Cortex of kidney (tissue), 1 donor: ENCODE measurements around the gene ACAD9.
"Not testable (repeated sequence)": the region's sequence is repeated elsewhere in the genome, so short reads cannot be mapped to it uniquely, and the experiment has no call there.

Experiments
- DNase-seq: peaks from one replicate; lab custom pipeline; 2025; lab: John Stamatoyannopoulos, UW

ACAD9 gene

DNA sequence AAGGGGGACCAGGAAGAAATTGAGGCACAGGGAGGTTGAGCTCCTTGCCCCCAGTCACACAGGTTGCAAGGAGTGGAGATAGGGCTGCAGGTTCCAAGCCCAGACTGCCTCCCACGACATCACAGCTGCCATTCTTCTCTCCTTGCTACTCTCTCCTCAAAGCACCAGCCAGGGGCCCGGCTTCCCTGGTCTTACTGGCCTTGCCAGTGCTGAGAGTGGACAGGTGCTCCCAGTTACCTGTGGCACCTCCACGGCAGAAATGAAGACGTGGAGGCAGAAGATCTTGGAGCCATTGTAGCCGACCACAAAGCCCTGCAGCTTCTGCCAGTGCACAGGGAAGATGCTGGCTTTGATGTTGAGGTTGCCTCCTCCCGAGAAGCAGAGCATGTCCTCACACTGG is 17.9 kb upstream of the ACAD9 start:
- no peak for DNase-seq

DNA sequence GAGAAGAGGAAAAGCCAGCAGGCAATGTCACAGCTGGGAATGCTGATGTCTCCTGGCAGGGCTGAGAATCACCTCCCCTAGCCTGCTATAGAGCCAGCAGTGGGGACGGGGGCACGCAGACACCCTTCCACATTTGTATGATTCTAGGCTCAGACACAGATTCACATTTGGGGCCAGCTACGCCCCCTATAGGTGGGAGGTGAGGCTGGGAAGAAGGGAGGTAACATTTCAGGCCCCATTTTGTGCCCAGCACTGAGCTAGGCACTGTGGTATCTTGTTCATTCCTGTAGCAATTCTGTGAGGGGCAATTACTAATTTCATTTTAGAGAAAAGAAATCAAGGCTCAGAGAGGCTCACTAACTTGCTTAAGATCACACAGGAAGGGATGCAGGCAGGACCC is 15.9 kb upstream of the ACAD9 start:
- no peak for DNase-seq

DNA sequence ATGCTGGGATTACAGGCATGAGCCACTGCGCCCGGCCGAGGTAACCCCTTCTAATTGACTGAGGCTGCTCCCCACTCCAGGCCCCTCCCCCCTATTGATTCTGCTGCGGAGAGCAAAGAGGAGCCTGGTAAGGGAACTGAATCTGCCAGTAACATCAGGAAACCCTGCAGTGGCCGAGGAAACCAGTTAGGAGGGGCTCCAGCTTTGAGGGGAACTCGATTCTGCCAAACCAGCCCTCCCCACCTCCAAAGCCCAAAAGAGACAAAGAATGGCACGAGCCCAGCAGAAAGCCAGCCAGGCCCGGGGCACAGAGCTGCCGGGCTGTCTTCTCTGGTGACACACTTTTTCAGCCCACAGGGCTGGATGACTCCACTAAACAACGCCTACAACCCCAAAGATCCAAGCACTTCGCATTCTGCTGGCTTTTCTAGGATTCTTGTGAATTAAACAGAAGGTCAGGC is 15.0 kb upstream of the ACAD9 start:
- no peak for DNase-seq

DNA sequence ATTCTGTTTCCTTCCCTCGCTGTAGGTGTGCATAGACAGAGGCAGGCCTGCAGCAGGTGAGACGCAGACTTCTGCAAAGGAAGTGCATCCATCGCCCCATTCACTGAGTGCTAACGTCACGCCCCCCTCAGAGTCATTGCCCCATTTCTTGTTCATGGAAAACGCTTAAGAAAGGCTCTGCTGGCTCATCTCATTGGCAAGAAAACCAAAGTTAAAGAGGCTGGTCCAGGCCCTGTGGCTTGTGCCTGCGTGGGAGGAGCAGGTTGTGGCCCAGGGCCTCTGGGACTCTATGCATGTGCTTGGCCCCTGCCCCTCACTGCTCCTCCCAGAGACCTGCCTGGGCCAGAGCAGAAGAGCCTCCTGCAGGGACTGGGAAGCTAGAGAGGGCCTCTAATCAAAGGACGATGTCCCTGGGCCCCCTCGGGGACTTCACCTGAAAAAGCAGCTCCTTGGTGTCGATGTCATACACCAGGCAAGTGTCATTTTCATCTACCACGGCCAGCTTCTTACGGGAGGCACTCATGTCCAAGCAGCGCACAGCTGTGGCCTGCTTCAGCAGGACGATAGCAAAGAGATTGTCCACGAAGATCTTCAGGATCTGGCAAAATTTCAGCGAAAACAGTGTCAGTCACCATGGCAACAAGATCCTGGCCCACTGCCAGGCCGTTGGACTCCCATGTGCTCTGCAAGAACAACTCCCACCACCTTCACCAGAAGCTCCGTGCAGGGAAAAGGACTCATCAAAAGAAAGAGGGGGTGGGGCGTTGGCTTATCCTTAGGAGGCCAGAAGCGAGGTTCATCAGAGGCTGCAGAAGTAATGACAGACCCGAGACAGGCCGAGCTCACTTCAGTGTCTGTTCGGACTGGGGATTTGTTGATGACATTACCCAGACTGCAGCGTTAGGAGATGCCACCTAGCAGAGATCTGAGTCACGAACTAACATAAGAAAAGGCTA is 14.3 kb upstream of the ACAD9 start:
- not testable (repeated sequence) for DNase-seq

DNA sequence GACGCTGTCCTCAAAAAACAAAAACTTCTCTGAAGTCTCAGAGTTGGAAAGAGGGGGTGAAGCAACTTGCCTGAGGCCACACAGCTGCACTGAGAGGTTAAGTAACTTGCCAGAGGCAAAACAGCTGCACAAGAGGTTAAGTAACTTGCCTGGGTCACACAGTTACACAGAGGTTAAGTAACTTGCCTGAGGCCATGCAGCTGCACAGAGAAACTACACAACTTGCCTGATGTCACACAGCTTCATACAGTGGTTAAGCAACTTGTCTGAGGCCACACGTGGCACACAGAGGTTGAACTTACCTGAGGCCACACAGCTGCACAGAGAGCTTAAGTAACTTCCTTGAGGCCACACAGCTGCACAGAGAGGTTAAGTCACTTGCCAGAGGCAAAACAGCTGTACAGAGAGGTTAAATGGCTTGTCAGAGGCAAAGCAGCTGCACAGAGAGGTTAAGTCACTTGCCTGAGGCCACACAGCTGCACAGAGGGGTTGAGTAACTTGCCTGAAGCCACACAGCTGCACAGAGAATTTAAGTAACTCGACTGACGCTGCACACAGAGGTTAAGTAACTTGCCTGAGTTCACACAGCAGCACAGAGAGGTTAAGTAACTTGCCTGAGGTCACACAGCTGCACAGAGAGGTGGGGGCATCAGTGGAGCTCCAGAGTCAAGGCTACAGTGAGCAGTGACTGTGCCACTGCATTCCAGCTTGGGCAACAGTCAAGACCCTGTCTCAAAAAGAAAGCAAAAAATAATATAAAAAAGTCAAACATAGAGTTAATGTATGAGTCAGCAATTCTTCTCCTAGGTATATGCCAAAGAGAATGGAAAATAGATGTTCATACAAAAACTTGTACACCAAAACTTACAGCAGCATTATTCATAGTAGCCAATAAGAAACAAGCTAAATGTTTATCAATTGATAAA is 12.0 kb upstream of the ACAD9 start:
- no peak for DNase-seq

DNA sequence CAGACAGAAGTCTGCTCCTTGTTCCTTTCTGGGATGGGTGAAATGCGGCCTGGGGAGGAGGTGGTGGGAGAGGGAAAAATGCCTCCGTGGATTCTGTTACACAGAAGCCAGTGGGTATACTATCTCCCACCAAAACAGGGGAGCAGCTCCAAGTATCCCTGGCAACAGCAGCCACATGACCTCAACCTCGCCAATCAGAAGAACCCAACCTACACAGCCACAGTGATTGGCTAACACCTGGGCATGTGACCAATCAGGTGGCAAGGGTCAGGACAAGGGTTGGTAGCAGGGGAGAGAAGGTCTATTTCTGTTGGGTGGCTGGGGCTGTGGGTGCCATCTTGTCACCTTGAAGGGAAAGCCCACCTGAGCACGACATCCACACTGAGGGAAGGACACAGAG is 9.1 kb upstream of the ACAD9 start:
- no peak for DNase-seq

DNA sequence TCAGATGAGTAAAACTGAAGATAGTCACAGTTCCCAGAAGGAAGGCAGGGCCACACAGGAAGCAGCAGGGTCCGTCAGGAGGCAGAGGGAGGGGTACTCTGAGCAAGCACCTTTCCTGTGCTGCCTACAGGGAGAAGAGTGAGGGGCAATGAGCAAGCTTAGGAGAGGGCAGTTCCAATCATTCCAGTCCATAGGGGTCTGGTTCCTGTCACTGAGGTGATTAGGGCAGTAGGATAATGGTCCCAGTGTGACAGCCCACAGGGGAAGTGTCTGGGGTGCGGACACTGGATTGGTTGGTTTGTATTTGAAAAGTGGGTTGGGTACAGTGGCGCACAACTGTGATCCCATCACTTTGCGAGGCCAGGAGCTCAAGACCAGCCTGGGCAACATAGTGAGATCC is 7.1 kb upstream of the ACAD9 start:
- DNase-seq = no peak

DNA sequence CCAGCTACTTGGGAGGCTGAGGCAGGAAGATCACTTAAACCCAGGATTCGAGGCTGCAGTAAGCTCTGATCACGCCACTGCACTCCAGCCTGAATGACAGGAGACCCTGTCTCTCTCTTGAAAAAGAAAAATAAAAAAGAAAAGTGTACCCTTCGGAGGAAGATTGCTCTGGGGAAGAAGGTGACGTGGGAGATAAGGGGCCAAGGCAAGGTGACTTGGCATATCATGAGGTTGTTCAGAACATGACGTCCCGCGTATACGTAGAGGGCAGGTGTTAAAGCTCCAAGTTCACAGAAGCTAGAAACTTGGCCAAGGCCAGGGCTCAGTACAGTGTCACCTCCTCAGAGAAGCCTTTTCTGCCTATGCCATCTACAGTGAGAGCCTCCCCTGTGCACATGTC is 6.7 kb upstream of the ACAD9 start:
- DNase-seq = no peak

DNA sequence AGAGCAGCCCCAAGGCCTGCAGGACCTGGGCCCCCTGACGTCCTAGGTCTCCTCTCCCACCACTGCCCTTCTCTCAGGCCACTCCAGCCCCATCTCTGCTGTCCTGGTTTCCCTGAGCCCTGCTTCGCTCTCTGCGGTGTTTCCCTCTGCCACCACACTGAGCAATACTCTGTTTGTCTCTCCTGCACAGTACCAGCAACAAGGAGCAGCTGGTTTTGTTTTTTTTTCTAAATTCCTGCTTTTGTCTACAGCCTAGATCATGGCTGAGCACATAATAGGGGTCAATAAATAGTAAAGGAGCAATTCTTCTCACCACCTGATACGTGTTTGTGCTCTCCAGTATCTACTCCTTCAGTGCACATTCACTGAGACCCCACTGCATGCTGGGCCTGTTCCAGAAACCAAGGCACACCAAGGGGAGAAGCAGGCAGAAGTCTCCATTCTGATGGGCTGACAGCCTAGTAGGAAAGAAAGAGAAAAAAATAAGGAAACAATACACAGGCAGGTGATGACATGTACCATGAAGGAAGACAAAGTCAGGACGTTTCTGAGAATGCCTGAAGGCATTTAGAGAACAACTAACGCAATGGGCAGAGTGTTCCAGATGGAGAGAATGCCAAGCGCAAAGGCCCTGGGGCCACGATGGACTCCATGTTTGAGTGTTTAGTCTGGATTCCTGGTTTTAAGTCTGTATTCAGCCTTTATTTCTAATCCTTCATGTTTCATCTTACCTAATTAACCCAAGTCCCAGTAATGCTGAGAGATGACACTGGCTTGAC is 6.0 kb upstream of the ACAD9 start:
- no peak for DNase-seq

DNA sequence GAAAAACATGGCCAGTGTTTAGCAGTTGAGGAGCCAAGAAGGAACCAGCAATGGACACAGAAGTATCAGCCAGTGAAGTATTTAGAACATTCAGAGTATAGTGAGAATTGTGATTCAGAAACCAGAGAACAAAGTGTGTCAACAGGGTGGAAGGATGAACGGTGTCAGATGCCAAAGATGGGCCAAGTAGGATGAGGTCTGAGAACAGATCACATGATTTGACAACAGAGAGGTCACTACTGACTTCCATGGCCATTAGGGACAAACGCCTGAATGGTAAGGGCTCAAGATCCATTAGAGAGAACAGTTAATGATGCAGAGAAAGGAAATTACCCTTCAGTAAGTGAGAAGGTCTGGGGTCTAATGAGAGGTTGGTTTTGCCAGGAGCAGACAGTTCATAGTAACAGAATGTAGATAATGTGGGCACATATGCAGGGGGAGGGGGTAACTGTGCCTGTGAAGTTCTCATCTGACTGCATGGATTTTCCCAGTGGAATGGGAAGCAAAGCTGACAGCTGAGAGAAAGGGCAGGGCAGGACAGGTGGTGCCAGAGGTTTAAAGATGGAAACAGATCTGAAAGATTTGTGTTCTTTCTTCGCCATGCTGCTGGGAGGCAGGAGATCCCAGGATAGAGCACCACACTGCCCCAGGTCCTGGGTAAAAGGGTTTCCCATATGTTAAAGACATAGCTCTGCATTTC is 4.8 kb upstream of the ACAD9 start:
- DNase-seq = no peak

DNA sequence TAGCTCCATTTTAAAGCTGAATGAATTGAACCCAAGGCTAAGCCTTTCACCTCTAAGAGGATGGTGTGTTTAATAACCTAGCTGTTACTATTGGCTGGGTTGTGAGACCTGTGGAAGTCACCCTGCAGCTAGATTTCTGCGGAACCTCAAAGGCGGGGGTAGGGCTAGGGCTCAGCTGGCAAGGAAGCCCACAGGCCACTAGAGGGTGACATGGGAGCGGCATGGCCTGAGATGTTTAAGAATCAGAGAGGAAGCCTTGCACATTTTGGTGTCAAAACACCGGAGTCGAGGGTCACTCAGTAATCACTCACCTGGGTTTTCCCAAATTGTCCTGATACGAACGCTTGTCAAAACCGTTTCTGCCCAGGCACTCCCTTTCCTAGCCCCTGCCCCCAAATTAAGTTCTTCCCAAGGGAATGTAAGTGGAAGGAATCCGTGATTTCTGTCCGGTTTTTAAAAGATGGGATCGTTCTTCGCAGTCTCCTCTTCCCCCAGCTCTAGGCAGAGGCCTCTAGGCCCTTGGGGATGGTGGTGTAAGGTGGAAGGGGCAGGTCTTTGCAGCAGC is 3.8 kb upstream of the ACAD9 start:
- no peak for DNase-seq

DNA sequence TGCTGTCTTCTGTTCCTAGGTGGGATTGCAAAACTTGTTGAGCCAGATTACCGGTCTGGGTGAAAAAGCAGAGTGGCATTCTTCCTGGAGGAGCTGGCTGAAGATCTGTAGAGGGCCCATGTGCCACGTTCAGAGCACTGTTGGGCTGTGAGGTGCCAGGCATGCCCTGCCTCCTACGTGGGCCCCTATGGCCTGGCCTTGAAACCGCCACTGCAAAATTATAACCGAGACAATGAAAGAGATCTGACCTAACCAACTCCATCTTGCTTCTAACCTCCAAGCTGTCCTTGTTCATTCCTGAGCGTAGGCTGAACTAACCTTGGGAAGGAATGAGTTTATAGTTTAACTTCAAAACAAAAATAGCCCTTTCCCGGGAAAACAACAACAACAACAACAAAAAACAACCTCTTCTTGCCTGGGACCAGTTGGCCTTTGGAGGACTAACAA is 1.4 kb upstream of the ACAD9 start:
- no peak for DNase-seq

DNA sequence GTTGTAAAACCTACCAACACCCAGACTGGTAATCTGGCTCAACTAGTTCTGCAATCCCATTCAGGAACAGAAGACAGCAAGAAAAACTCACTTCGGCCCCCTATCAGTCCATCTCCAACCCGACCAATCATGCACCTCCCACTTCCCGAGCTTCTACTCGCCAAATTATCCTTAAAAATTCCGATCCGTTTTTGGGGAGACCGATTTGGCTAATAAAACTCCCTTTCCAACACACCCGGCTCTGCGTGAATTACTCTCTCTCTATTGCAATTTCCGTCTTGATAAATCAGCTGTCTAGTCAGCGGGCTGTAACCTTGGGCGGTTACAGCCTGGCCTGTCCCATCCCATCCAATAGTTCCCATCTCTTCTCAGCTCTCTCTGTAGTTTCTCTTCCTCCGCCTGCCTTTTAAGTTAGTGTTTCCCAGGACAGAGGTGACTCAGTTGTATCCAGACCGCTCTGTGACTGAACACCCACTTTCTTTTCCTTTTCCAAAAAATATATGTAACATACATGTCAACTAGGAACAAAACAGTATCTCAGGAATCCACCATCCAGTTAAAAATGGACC is 780 bp upstream of the ACAD9 start:
- no peak for DNase-seq

DNA sequence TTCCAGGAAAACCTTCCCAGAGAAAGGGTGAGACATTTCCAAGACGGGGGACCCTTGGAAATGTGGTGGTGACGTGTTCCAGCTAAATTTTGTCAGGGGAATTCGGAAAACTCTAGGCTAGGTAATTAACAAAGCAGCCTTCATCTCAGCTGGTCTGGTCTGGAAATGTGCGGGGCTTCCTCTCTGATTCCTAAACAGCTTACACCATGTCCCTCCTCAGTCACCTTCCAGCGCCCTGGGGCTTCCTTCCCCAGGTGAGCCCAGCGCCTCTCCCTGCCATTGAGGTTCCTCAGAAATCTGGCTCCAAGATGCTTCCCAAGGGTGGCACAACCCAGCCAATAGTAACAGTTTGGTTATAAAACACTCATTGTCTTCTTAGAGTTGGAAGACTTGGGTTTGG is 571 bp downstream of the ACAD9 start:
- no peak for DNase-seq

DNA sequence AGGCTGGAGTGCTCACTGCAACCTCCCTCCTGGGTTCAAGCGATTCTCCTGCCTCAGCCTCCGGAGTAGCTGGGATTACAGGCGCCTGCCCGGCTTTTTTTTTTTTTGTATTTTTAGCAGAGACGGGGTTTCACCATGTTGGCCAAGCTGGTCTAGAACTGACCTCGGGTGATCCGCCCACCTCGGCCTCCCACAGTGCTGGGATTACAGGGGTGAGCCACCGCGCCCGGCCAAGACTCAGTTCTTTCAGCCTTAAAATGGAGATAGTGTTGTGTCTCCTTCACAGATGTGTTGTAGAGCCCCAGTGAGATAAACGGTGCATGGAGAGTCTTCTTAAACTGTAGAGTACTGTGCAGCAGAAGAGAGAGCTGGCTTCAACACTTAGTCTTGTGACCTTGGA is 1.0 kb downstream of the ACAD9 start:
- DNase-seq = not testable (repeated sequence)

DNA sequence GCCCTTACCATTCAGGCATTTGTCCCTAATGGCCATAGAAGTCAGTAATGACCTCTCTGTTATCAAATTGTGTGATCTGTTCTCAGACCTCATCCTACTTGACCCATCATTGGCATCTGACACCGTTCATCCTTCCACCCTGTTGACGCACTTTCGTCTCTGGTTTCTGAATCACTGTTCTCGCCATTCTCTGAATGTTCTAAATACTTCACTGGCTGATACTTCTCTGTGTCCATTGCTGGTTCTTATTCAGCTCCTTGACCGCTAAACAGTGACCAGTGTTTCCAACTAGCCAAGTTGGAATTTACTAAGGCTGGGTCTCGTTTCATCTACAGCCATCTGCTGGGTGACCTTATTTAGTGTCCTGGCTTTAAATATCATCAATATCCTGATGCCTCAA is 2.2 kb downstream of the ACAD9 start:
- no peak for DNase-seq

DNA sequence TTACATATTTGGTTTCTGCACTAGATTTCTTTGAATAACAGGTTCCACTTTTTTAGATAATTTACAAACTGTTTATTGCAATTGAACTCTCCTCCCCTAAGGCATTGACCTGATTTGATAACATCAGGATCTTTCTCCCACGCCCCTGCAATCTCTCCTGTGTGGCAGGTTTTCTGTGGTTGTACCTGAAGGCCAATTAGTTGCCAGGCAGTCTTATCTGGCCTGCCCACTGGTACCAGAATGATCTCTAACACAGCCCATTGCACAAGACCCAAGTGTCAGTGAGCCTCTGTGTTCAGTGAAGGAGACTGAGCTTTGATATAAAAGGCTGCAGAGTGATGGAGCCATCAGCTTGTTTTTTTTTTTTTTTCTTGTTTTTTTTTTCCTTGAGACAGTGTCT is 3.3 kb downstream of the ACAD9 start:
- no peak for DNase-seq

DNA sequence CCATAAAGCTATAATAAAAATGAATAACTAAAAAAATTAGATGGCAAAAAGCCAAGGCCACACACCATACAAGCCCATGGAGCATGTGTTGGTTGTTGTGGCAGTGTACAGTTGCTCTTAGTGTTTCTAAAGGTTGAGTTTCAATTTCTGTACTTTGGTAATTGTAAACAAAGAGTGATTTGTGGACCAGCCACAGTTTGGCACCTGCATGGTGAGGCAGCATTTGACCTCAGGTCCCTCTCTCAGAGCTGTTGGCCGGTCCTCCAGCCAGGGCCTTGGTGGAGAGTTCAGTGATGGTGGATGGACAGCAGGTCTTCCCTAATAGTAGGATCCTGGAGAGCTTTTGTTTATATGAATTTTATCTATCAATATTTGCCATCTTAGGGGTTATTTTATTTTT is 5.6 kb downstream of the ACAD9 start:
- no peak for DNase-seq

DNA sequence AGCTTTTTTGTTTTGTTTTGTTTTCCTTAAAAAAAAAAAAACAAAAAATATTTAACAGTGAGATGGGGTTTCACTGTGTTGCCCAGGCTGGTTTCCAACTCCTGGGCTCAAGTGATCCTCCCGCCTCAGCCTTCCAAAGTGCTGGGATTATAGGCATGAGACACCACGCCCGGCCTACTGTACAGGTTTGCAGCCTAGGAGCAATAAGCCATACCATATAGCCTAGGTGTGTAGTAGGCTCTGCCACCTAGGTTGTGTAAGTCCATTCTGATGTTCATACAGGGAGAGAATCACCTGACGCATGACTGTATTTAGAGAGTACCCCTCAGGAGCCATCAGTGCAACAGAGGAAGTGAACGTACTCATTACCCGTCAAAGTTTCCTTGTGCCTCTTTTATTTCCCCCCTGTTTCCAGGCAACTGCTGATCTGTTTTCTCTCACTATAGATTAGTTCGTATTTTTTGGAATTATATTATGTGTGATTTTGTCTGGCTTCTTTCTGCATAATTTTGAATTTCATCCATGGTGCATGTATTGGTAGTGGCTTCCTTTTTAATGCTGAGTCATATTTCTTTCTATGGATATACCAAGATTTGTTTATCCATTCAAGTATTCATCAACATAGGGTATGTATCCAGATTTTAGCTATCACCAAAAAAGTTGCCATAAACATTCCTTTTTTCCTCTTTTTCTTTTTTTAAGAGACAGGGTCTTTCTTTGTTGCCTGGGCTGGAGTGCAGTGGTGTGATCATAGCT is 9.9 kb downstream of the ACAD9 start:
- DNase-seq = no peak
